GM04504 (cell line): Measurements from ENCODE around the gene FCSK.
A peak's percentile ranks its signal among the peaks of the same experiment; 100 is the strongest.
"Not testable (repeated sequence)": the region's sequence is repeated elsewhere in the genome, so short reads cannot be mapped to it uniquely, and the experiment has no call there.

ENCODE experiments used
- DNase-seq: peaks from one replicate; pipeline ENCODE4 v3.0.0-alpha.2; 2012; ENCODE audit warnings: low read depth

Gene FCSK

GRCh38 chr16:70432356-70432722 lies 22.1 kb upstream of the FCSK start:
- DNase-seq, result no peak

GRCh38 chr16:70432723-70433457 lies 21.5 kb upstream of the FCSK start:
- DNase-seq, result no peak

GRCh38 chr16:70433458-70434103 lies 20.8 kb upstream of the FCSK start:
- peak; percentile 77 for DNase-seq

GRCh38 chr16:70434484-70435260 lies 19.7 kb upstream of the FCSK start:
- no peak for DNase-seq

GRCh38 chr16:70437017-70437581 lies 17.3 kb upstream of the FCSK start:
- peak; percentile 83 for DNase-seq

- DNase-seq, result no peak
These were observed 16.5 kb upstream of the FCSK start for GRCh38 chr16:70437582-70438557.

GRCh38 chr16:70438585-70438968 lies 15.8 kb upstream of the FCSK start:
- DNase-seq, result no peak

GRCh38 chr16:70438969-70439862 lies 15.2 kb upstream of the FCSK start, which contains the start of gene ST3GAL2:
Gene ST3GAL2, minus strand, starts transcription at chr16:70439100. Its CDS starts 40,570 bp downstream, at chr16:70398530.
- DNase-seq, result peak; percentile 85

- DNase-seq, result no peak
These were observed 14.2 kb upstream of the FCSK start for GRCh38 chr16:70440009-70440692.

GRCh38 chr16:70441406-70441990 lies 12.9 kb upstream of the FCSK start:
- DNase-seq, result no peak

GRCh38 chr16:70442344-70442743 lies 12.1 kb upstream of the FCSK start:
- no peak for DNase-seq

DNA sequence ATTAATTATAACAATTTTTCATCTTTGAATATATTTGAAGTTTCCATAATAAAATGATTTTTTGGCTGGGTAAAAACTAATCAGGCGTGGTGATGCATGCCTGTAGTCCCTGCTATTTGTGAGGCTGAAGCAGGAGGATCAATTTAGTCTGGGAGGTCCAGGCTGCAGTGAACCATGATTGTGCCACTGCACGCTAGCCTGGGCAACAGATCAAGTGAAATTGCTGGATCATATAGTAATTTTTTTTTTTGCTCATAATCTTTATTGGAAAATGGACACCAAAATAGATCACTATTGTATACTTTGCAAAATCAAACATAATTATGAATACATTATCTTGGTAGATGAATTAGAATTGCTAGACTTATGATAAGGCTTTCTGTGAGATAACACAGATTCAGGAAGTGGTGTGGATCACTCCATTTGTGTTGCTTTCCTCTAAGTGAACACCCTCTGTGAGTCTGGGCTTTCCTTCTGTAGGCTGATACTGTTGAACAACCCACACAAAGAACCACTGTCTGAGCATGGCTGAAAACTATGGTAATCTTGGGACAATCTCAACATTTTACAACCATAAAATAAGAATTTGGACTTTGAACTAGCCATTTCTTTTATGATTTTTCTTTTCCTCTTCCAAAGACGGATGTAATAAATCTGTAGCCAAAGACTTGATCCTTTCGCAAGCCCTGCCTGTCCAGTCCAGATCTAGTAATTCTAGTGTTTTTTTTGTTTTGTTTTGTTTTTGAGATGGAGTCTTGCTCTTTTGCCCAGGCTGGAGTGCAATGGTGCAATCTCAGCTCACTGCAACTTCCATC lies 9.9 kb upstream of the FCSK start:
- DNase-seq, result no peak

DNA sequence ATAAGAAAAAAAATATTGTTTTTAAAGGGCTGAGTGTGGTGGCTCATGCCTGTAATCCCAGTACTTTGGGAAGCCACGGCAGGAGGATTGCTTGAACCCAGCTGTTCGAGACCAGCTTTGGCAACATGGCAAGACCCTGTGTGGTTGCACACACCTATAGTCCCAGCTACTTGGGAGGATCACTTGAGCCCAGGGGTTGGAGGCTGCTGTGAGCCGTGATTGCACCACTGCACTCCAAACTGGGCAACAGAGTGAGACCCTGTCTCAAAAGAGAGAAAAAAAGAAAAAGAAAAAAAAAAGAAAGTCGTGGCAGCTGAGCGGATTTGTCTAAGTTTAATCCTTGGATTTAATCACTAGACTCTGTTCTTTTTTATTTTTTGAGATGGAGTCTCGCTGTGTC lies 6.3 kb upstream of the FCSK start:
- DNase-seq, result no peak

- not testable (repeated sequence) for DNase-seq
These were observed 4.0 kb upstream of the FCSK start for GRCh38 chr16:70450142-70451003.

- not testable (repeated sequence) for DNase-seq
These were observed 3.4 kb upstream of the FCSK start for GRCh38 chr16:70451004-70451340.

GRCh38 chr16:70453117-70453891 lies 1.1 kb upstream of the FCSK start:
- DNase-seq, result no peak

GRCh38 chr16:70453892-70454221 lies 538 bp upstream of the FCSK start:
- no peak for DNase-seq
